GM18858 (cell line): ENCODE data around the gene AGK.
"Not testable (repeated sequence)": the region's sequence is repeated elsewhere in the genome, so short reads cannot be mapped to it uniquely, and the experiment has no call there.

Experiments
- ATAC-seq: cut with Tn5 transposase; IDR thresholded peaks from one replicate; pipeline ENCODE4 v1.9.1; 2021; ENCODE audit not compliant: unreplicated experiment

AGK gene

DNA sequence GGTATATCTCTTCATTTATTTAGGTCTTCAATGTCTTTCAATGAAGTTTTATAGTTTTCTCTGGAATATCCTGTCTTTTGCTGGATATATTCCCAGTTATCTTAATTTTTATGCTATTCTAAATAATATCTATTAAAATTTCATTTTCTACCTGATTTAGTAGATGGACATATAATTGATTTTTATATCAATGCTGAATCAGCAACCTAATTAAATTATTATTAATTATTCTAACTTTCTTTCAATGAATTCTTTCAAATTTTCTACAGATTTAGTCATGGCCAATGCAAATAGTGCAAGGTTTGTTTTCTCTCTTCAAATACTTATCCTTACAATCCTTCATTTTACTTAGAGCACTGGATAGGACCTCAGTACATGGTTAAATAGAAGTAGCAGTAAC is 94.0 kb downstream of the AGK start:
- no peak for ATAC-seq

DNA sequence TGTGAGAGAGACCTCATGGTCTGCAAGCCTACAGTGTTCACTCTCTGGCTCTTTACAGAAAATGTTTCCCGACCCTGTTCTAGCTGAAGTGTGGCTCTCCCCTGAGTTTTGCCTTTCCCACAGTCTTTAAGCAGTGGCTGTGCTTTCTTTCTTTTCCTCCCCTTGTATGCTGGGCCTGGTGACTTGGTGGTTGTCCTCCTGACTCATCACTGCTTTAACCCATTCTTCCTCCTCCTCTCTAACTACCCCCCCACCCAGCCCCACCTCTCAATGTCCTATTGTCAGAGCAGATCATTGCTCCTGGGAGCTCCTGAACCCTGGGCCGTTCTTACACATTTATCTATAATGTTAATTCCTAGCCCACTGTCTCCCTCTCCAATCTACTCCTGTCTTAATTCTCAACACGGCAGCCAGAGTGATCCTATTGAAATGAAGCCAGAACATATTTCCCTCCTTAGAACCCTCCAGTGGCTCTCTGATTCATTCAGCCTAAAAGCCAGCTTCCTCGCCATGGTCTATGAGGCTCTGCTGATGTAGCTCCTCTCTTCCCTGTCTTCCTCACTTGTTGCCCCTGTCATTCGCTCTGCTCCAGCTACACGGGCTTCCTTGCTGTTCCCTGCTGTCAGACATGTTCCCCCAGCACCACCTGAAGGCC is 95.7 kb downstream of the AGK start:
- no peak for ATAC-seq

- not testable (repeated sequence) for ATAC-seq
These were observed 96.5 kb downstream of the AGK start for GRCh38 chr7:141647701-141648100.

DNA sequence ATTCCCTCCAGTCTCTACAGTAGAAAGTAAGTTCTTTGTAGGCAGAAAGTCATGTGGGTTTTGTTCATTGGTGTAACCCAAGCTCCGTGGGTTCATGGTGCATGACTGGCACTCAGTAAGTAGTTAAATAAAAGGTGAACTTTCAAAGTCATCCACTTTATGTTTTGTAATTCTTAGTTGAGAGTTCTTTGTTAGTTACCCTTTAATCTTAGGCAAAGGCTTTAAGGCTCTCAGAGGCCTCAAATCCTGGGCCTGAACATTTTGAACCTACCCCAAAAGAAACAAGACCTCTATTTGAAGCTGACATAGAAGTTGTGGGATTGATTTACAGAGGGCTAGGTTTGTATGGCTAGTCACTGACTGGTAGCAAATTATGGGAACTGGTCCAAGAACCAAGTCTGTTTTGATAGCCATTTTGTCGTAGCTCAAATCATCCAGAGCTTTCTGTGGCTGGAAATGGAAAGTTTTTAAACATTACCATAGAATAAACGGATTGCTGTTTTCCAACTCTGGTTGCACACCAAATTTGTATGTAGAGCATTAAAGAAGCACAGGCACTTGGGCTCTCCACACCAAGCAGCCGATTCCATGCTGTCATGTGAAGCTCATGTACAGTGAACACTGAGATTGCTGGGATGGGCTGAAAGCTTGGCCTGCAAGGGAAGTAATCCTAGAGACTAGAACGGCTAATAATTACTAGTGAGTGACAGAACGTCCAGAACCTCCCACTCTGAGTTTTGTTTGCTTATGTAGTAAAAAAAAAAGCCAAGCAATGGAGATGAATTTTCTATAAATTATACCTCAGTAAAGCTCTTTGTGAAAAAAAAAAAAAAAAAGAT is 97.3 kb downstream of the AGK start:
- ATAC-seq: no peak

GRCh38 chr7:141649137-141649864 is 98.1 kb downstream of the AGK start:
- ATAC-seq: peak; percentile 57

DNA sequence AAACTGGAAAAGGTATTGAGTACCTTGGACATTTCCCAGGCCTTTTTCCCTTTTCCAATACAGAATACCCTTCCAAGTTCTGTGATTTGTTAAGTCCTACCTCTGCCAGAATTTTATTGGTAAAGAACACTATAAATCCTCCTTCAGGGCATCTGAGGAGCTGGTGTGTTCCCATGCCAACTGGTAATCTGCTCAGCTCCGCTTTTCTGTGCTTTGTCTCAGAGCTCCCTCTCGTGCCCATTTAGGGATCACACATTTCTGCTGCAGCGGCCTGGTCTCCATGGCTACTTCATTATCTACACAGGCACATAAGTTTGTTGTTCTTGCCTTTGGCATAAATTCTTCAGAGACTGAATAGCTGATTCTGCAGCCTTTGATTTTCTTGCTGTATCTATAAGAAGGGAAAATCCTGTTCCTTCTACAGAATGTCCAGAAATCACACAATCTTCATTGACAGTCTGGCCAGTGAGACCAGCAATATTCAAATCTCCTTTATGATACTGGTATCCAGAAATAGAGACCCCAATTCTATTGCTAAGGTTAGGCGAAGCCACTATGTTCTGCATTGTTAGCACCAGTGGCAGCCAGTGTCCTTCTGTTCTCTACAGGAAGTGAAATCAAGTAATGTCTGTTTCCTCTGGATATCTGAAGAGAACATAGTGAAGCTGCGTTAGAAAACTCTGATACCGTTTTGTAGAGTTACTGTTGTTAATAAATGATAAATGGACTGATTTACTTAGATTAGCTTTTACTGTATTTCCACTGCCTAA is 98.8 kb downstream of the AGK start:
- peak; percentile 61 for ATAC-seq

GRCh38 chr7:141651417-141651816 is 100.2 kb downstream of the AGK start:
- ATAC-seq: no peak

DNA sequence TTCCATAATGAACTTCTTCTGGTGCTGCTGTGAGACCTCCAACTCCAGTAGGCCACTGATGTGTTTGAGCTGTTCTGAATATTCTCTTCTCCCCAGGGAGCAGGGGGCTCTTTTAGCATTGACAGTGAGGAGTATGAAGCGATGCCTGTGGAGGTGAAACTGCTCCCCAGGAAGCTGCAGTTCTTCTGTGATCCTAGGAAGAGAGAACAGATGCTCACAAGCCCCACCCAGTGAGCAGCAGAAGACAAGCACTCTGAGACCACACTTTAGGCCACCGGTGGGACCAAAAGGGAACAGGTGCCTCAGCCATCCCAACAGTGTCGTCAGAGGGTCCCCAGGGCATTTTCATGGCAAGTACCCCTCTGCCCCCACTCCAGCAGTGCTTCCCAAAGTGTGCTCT is 101.5 kb downstream of the AGK start:
- no peak for ATAC-seq

DNA sequence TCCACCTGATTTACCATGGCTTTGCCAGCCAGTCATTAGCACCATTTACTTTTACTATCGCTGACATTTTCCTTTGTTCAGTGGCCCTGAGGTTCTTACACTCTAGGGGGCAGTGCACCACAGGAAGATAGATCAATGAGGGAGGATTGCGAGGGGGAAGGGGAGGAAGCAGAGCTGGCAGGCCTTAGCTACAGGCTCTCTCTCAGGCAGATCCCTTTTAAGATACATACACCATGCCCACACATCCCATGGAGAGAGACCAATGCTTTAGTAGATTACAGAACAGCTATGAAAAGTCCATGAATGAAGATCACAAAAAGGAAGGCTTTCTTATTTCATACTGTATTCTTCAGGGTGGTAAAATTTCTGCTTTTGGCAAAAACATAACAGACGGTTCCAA is 103.3 kb downstream of the AGK start:
- ATAC-seq: peak; percentile 74

DNA sequence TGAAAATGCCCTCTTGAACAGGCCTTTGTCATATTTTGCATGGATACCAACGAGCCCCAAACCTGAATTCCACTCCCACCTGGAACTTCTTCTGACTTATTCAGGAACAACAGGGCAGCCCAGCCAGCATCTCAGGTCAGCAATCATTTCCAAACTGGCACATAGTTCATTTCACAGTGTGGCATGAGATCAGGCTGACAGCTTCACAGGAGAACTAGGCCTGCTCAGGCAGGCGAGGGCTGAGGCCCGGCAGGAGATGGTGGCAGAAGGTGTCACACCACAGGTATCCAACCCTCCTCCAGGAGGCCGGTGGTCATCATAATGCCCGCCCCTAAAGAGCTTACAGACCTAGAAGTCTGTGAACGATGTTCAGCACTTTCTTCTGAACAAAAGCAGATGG is 108.3 kb downstream of the AGK start:
- no peak for ATAC-seq

DNA sequence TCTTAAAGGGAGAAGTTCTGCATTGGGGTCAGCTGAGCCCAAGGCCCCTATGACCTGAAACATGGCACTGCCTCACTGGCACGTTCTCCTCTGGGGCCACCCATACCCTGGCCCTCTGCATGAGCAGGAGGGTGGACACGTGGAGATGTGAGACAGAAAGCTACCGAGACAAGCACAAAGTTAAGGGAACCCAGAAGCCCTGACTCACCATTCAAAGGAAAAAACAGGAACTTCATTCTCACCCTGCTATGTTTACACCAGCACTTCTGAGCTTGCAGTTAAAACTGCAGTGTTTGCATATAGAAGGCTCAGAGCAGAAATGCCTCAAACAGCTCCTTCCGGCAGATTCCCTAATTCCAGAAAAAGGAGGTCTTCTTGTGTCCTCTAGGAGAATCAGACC is 109.0 kb downstream of the AGK start:
- ATAC-seq: no peak

DNA sequence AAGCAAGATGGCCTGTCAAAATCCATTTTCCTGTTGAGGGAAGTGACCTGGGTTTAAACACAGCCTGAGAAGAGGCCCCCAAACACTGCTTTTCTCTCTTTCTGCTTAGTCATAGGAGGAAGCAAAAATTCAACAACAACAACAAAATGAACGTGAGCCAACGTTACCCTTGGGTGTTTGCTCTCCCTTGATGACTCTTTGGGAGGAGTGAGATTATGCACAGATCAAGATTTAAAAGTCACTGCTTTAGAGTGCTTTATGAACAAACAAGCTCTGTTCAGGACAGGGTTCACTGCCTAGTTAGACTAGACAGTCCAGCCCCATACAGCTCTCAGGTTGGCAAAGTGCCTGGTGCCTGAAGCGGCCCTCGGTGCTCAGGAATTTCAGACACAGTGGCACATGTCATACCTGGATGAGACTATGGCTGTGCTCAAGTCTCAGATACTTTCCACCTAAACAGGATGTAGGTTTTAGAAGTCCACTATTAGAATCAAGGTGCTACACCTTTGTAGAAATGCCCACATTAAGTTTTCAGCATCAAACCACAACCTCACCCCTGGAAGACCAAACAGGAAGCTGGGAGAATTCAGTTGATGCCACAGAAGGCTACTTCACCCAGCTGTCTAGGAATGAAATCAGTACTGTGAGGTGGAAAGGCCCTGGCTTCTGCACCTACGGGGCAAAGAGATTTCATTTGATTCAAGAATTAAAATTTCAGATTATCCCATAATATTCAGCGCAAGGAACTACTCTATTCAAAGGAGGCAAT is 112.1 kb downstream of the AGK start:
- ATAC-seq: no peak

DNA sequence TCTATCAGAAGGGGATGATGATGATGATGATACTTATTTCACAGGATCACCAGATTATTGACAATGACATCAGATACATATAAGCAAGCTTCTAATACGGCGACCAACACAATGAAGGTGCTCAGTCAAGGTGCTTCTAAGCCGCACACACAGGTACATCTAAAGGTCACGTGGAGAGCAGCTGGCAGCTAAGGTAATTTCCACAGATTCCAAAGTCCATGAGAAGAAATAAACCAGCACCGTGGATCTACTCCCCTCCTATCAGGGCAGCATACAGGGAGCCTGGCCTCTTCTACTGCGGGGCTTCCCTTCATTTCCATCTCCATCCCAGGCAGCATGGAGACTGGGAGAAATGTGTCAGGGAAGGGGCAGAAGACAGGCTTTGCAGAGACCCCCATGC is 113.2 kb downstream of the AGK start:
- no peak for ATAC-seq

GRCh38 chr7:141665208-141666035 is 114.2 kb downstream of the AGK start:
- no peak for ATAC-seq

- ATAC-seq: no peak
These were observed 114.9 kb downstream of the AGK start for GRCh38 chr7:141666071-141666470.

DNA sequence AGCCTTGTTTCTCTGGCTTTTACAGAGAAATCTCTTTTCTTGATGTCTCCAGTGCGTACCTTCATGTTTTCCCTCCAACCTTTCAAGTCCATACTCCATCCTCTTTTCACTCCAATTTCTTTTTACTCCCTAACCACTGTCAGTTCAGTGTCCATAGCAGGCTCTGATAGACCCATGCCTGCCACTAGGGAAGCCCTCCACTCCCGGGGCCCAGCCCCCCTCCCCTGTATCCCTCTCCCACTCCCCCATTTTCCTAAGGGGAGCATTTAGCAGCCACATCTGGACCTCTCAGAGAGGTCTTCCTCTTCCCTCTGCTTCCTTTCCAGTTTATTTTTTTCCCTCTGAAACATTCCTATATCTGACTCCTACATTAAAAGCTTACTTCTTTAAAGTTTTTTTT is 117.6 kb downstream of the AGK start:
- no peak for ATAC-seq

DNA sequence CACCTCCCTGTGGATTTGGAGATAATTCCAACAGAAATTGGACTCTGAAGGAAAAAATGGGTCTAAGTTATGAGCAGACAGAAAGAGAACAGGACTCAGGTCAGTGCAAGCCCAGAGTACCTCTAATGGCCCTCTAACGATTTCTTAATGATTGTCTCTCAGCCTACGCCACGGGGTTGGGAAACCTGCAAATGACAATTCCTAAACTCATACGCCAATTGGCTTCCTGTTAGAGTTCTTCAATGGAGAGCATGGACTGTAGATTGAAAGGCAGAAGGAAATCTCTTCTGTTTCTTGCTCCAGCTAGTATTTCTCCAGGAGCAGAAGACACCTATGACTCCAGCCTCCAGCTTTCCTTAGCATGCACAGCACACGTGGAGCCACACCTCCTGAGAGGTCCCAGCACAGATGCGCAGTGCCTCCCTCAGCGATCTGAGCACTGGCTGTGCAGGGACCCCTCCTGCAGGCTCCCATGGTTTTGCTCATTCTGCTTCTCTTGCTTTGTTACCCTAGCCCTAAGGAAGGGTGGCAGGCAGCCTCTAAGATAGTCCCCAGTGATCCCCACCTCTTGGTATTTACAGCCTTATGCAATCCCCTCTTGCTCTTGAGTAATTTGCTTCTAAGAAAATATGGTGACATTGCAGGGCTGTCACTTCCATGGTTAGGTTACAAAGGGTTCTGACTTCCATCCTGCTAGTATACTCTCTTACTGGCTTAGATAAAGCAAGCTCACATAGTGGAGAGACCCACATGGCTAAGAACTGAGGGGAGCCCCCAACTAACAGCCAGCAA is 120.7 kb downstream of the AGK start:
- ATAC-seq: no peak

GRCh38 chr7:141673346-141673745 is 122.1 kb downstream of the AGK start:
- no peak for ATAC-seq

- no peak for ATAC-seq
These were observed 123.0 kb downstream of the AGK start for GRCh38 chr7:141674171-141674671.
